ENCODE data around the gene TREX2. TPM values are rescaled to one million over a fixed set of nuclear protein-coding genes. Genes with fewer than 3 reads are reported as not detected.

Gene TREX2
- 2.9 TPM for total RNA-seq

- FAIRE-seq (no peak), DNase-seq (ENCODE audit: low spot score in 2 of 2) (no peak)
These were observed at the start of gene TREX2 for GRCh38 chrX:153445856-153446635. TREX2 (minus strand) TSS chrX:153446056; CDS start chrX:153445430, 626 bp downstream.

- FAIRE-seq (no peak), DNase-seq (ENCODE audit: low spot score in 2 of 2) (no peak)
These were observed 49.5 kb upstream of the TREX2 start for GRCh38 chrX:153495362-153495751.

- DNase-seq (ENCODE audit: low spot score in 2 of 2) (peak; percentile 70 to 71), FAIRE-seq (no peak)
These were observed 48.9 kb upstream of the TREX2 start, which contains the start of gene BGN for GRCh38 chrX:153494541-153495361. BGN (plus strand) TSS chrX:153494980; CDS start chrX:153504632, 9,652 bp downstream.

- DNase-seq (ENCODE audit: low spot score in 2 of 2) (no peak), FAIRE-seq (no peak)
These were observed 48.2 kb upstream of the TREX2 start for GRCh38 chrX:153494061-153494460.

- FAIRE-seq: no peak
- no peak for DNase-seq (ENCODE audit: low spot score in 2 of 2)
These were observed 47.2 kb upstream of the TREX2 start for GRCh38 chrX:153493085-153493484.

- no peak for DNase-seq (ENCODE audit: low spot score in 2 of 2)
- FAIRE-seq: no peak
These were observed 46.7 kb upstream of the TREX2 start for GRCh38 chrX:153492543-153492942.

- FAIRE-seq: no peak
- no peak for DNase-seq (ENCODE audit: low spot score in 2 of 2)
These were observed 46.1 kb upstream of the TREX2 start for GRCh38 chrX:153491918-153492317.

GRCh38 chrX:153491351-153491914, 45.6 kb upstream of the TREX2 start:
- DNase-seq (ENCODE audit: low spot score in 2 of 2) (no peak), FAIRE-seq (no peak)

- no peak for FAIRE-seq
- DNase-seq (ENCODE audit: low spot score in 2 of 2): no peak
These were observed 44.5 kb upstream of the TREX2 start for GRCh38 chrX:153490217-153490930.

GRCh38 chrX:153488231-153488914, 42.5 kb upstream of the TREX2 start:
- FAIRE-seq (no peak), DNase-seq (ENCODE audit: low spot score in 2 of 2) (no peak)

GRCh38 chrX:153487590-153488071, 41.8 kb upstream of the TREX2 start:
- DNase-seq (ENCODE audit: low spot score in 2 of 2): no peak
- no peak for FAIRE-seq

- DNase-seq (ENCODE audit: low spot score in 2 of 2) (no peak), FAIRE-seq (no peak)
These were observed 40.3 kb upstream of the TREX2 start for GRCh38 chrX:153486171-153486570.

- FAIRE-seq: no peak
- no peak for DNase-seq (ENCODE audit: low spot score in 2 of 2)
These were observed 39.7 kb upstream of the TREX2 start for GRCh38 chrX:153485396-153486080.

- DNase-seq (ENCODE audit: low spot score in 2 of 2) (no peak), FAIRE-seq (no peak)
These were observed 36.6 kb upstream of the TREX2 start for GRCh38 chrX:153482376-153483015.

- FAIRE-seq (no peak), DNase-seq (ENCODE audit: low spot score in 2 of 2) (no peak)
These were observed 35.2 kb upstream of the TREX2 start for GRCh38 chrX:153481043-153481442.

- FAIRE-seq (no peak), DNase-seq (ENCODE audit: low spot score in 2 of 2) (peak in 1 of 2 donors; percentile 63)
These were observed 32.9 kb upstream of the TREX2 start for GRCh38 chrX:153478746-153479145.

- no peak for DNase-seq (ENCODE audit: low spot score in 2 of 2)
- FAIRE-seq: no peak
These were observed 32.0 kb upstream of the TREX2 start for GRCh38 chrX:153477901-153478300.

GRCh38 chrX:153477364-153477857, 31.6 kb upstream of the TREX2 start:
- DNase-seq (ENCODE audit: low spot score in 2 of 2): no peak
- no peak for FAIRE-seq

Measured in frontal cortex (tissue), 4 donors.